Cardiac muscle cell (in vitro differentiated cells and primary cell): ENCODE data around the gene FSTL4. TPM values are rescaled to one million over a fixed set of nuclear protein-coding genes. Genes with fewer than 3 reads are reported as not detected.
"Not testable (repeated sequence)": the region's sequence is repeated elsewhere in the genome, so short reads cannot be mapped to it uniquely, and the experiment has no call there.

Source experiments
- DNase-seq, 2 donors: peaks; one replicate each; pipeline versions ENCODE4 v3.0.0 to v3.0.0-alpha.2; 2010 to 2017; ENCODE audit warnings: low read depth in 1 of 2, low spot score in 1 of 2
- H3K27ac ChIP-seq: fragments of 200-600 bp; sonication (generic); 2 replicates; pipeline ENCODE4 v1.5.1; 2016
- H3K27me3 ChIP-seq: fragments of 200-600 bp; sonication (generic); 2 replicates; pipeline ENCODE4 v1.6.0; 2016; ENCODE audit warnings: control low read depth
- H3K36me3 ChIP-seq: fragments of 200-600 bp; sonication (generic); 2 replicates; pipeline ENCODE4 v1.5.1; 2016; ENCODE audit warnings: control low read depth
- H3K4me1 ChIP-seq: fragments of 200-600 bp; sonication (generic); 2 replicates; pipeline ENCODE4 v1.8.1; 2017; ENCODE audit warnings: low read depth, mild to moderate bottlenecking, mixed run types
- H3K4me3 ChIP-seq: fragments of 200-600 bp; sonication (generic); 2 replicates; pipeline ENCODE4 v1.5.1; 2016; ENCODE audit warnings: mild to moderate bottlenecking
- H3K9me3 ChIP-seq: fragments of 200-600 bp; sonication (generic); 2 replicates; pipeline ENCODE4 v1.5.1; 2017; ENCODE audit warnings: low read depth, mild to moderate bottlenecking, control low read depth
- polyA plus RNA-seq: library from polyadenylated mRNA; unstranded; fragments of >200 nt; fragmentation: Nextera tagmentation; extraction: Ambion mirVana; gene quantifications from 2 replicates; pipeline ENCODE4 v1.2.1, GENCODE V29; 2016
- total RNA-seq: library from RNA; depleted of rRNA; stranded (reverse); fragments of >200 nt; gene quantifications from 2 replicates; pipeline ENCODE4 v1.2.3, GENCODE V29; 2016
- TF ChIP-seq, protein P1 (sequence below): IDR thresholded peaks from 2 replicates; pipeline ENCODE4 v1.5.1; 2012; ENCODE audit warnings: low read depth, mild to moderate bottlenecking, low read length

Gene FSTL4
- total and polyA plus RNA-seq, 2 experiments from 2014 or later: 0.06 TPM; not detected in 1

GRCh38 chr5:133397990-133398645, 214.2 kb downstream of the FSTL4 start:
- H3K9me3 ChIP-seq: no peaks in the 10 kb centered on the region
- no peak overlapping the region for H3K4me3 ChIP-seq
- no peaks in the 10 kb centered on the region for H3K27me3 ChIP-seq
- no peaks in the 10 kb centered on the region for H3K4me1 ChIP-seq
- H3K27ac ChIP-seq: no peak overlapping the region
- no peak for DNase-seq
- TF ChIP-seq, protein P1, sequence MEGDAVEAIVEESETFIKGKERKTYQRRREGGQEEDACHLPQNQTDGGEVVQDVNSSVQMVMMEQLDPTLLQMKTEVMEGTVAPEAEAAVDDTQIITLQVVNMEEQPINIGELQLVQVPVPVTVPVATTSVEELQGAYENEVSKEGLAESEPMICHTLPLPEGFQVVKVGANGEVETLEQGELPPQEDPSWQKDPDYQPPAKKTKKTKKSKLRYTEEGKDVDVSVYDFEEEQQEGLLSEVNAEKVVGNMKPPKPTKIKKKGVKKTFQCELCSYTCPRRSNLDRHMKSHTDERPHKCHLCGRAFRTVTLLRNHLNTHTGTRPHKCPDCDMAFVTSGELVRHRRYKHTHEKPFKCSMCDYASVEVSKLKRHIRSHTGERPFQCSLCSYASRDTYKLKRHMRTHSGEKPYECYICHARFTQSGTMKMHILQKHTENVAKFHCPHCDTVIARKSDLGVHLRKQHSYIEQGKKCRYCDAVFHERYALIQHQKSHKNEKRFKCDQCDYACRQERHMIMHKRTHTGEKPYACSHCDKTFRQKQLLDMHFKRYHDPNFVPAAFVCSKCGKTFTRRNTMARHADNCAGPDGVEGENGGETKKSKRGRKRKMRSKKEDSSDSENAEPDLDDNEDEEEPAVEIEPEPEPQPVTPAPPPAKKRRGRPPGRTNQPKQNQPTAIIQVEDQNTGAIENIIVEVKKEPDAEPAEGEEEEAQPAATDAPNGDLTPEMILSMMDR: no peak
- no peaks in the 10 kb centered on the region for H3K36me3 ChIP-seq

DNA sequence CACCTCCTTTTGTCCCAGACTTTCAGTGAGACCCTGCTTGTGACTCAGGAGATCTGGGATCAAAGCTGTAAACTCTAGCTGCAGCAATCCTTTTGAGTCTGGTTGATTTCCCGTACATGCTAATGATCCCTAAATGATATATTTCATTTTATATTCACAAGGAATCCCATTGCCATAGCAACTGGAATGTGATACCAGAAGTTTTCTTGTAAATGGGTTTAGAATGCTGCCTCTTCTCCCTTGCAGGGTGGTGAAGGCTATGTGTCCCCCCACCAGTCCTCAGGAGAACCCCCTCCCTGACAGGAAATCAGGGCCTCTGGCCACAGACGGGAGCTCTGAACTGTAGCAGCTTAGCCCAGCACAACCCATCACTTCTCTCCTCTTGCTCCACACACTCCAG, 215.0 kb downstream of the FSTL4 start:
- Histone ChIP-seq H3K27me3 (no peaks in the 10 kb centered on the region), H3K9me3 (no peaks in the 10 kb centered on the region), H3K27ac (no peak overlapping the region), H3K36me3 (no peaks in the 10 kb centered on the region), H3K4me1 (no peaks in the 10 kb centered on the region), H3K4me3 (no peak overlapping the region)
- DNase-seq: no peak
- TF ChIP-seq, protein P1: no peak

- H3K4me3 ChIP-seq: no peak overlapping the region
- no peaks in the 10 kb centered on the region for H3K27me3 ChIP-seq
- H3K27ac ChIP-seq: no peak overlapping the region
- no peaks in the 10 kb centered on the region for H3K9me3 ChIP-seq
- TF ChIP-seq, protein P1: no peak
- H3K4me1 ChIP-seq: no peaks in the 10 kb centered on the region
- H3K36me3 ChIP-seq: no peaks in the 10 kb centered on the region
- DNase-seq: no peak
Observed at GRCh38 chr5:133396814-133397213, 215.5 kb downstream of the FSTL4 start.

- no peak for DNase-seq
Observed at GRCh38 chr5:133396187-133396741, 216.1 kb downstream of the FSTL4 start.

GRCh38 chr5:133395207-133395606, 217.1 kb downstream of the FSTL4 start:
- H3K36me3 ChIP-seq, H3K27ac ChIP-seq, DNase-seq, H3K4me3 ChIP-seq, H3K27me3 ChIP-seq, H3K4me1 ChIP-seq, H3K9me3 ChIP-seq: not testable (repeated sequence)

More at GRCh38 chr5:133396187-133396741, 216.1 kb downstream of the FSTL4 start:
- Histone ChIP-seq H3K27ac (no peak overlapping the region), H3K27me3 (no peaks in the 10 kb centered on the region), H3K9me3 (no peaks in the 10 kb centered on the region), H3K4me3 (no peak overlapping the region), H3K4me1 (no peaks in the 10 kb centered on the region), H3K36me3 (no peaks in the 10 kb centered on the region)
- TF ChIP-seq, protein P1: no peak

DNA sequence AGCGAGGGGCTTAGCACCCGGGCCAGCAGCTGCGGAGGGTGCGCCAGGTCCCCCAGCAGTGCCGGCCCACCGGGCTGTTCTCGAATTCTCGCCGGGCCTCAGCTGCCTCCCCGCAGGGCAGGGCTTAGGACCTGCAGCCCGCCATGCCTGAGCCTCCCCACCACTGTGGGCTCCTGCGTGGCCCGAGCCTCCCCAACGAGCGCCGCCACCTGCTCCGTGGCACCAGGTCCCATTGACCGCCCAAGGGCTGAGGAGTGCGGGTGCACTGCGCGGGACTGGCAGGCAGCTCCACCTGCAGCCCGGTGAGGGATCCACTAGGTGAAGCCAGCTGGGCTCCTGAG, 217.9 kb downstream of the FSTL4 start:
- H3K9me3 ChIP-seq, H3K4me3 ChIP-seq, H3K36me3 ChIP-seq, H3K4me1 ChIP-seq, DNase-seq, H3K27ac ChIP-seq, H3K27me3 ChIP-seq: not testable (repeated sequence)
